Upper lobe of left lung (tissue), 4 donors: ENCODE measurements around the gene KCNQ2.

Experiments
- CTCF ChIP-seq, 6 experiments: fragments of 450-650 bp in 4 of 6; fragments of 200-600 bp in 2 of 6; sonication (generic) in 2 of 6; IDR thresholded peaks; one replicate each; pipeline ENCODE4 v1.5.1; 2016 to 2019; ENCODE audit warnings: antibody characterized with exemption in 6 of 6
- EP300 ChIP-seq, 4 donors: sonication (generic); formaldehyde crosslinking; IDR thresholded peaks; one replicate each; pipeline ENCODE4 v1.5.1; 2017; ENCODE audit warnings: antibody characterized with exemption in 4 of 4, control low read depth in 2 of 4

GRCh38 chr20:63487781-63488241 is 15.4 kb upstream of the KCNQ2 start:
- TF ChIP-seq CTCF (IDR thresholded peaks at IDR 0.05) (no peak), EP300 (IDR thresholded peaks at IDR 0.05) (no peak)
